ENCODE results near the gene CTXND1. TPM values are rescaled to one million over a fixed set of nuclear protein-coding genes. Genes with fewer than 3 reads are reported as not detected.

Gene CTXND1
- total RNA-seq, 4 donors from 2014 or later = 0.03 to 0.07 TPM; not detected in 2

Other genes with a start within 250 kb of the CTXND1 start
- 100 to 1,000 TPM in 3 of 4 donors, 10 to 100 TPM in 1; 95.4 to 196 (median 146) TPM for gene ZFAND6, start 192.5 kb downstream of the CTXND1 start, total RNA-seq
- gene FAH, start 99.2 kb downstream of the CTXND1 start, total RNA-seq = 10 to 100 TPM in 3 of 4 donors, 1 to 10 TPM in 1; 7.7 to 16.7 (median 12.3) TPM
- gene ARNT2, start 152.2 kb upstream of the CTXND1 start, total RNA-seq = 10 to 100 TPM in 1 of 4 donors, 1 to 10 TPM in 3; 4.1 to 23.5 (median 6.6) TPM

Data from gastrocnemius medialis (tissue), 4 donors.